Epithelial cell of prostate (primary cell): ENCODE measurements around the gene EBP.

Source experiments
- DNase-seq: peaks from one replicate; pipeline ENCODE4 v3.0.0-alpha.2; 2011; ENCODE audit warnings: low read depth, low spot score
- H3K27ac ChIP-seq: fragments of 450-650 bp; 2 replicates; pipeline ENCODE4 v1.5.1; 2017; ENCODE audit warnings: mild to moderate bottlenecking

EBP gene

DNA sequence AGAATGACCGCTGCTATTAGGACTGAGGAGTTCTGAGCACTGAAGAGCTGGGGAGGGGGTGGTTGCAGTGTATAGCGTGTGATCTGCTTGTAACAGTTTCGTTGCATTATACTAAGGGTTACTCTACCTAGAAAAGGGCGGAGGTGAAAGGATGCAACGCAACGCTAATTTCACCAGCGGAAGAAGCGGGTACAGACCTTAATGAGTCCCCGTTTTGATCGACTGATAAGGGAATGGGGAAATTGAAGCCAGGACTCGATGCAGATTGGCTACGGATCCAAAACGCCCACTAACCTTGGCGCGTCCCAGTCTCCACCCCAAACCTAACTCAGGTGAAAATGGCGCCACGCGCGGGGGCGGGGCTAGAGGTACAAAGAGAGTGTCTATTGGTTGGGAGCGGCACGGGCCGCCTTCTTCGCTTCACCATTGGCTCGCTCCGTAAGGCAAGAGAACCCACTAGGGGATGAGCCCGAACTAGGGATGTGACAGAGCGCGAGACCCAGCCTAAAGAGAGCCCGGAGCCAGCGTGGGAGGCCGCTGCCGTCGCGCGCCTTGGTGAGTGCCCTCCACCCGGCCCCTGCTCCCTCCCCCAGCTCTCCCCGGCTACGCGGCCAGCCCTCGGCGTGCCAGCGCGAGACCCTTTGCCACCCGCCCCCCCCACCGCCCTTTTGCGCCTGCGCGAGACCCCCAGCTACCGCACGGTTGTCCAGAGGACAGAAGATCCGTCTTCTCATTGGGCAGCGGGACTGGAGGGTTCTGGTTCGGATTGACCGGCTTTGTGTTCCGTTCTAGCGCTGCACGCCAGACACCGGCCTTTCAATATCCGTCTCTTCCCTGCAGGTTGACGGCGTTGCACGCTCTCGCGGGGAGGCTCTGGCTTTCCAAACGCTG lies at the start of gene EBP:
Gene EBP (plus strand): TSS at position 456 of the 891 bp plus-strand sequence. CDS start 1,964 bp downstream, outside the sequence.
- H3K27ac ChIP-seq = peak within 1 kb of the TSS; percentile 27
- no peak for DNase-seq

DNA sequence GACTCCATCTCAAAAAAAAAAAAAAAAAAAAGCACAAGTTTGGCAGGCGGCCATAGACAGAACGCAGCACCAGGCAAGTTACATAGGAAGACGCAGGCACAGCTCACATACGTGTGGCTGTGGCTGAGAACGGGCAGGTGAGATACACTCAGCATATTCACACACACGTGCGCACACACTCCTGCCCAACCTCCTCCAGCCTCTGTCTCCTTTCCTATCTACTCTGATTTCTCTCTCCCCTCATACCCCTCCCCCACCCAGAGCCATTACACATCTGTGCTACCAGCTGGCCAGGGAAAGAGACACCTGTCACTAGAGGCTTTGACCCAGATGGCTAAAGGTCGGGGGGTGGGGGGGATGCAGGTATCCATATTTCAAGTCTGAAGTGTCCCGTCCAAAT lies 49.4 kb upstream of the EBP start:
- DNase-seq = no peak
- H3K27ac ChIP-seq = no peak overlapping the region

DNA sequence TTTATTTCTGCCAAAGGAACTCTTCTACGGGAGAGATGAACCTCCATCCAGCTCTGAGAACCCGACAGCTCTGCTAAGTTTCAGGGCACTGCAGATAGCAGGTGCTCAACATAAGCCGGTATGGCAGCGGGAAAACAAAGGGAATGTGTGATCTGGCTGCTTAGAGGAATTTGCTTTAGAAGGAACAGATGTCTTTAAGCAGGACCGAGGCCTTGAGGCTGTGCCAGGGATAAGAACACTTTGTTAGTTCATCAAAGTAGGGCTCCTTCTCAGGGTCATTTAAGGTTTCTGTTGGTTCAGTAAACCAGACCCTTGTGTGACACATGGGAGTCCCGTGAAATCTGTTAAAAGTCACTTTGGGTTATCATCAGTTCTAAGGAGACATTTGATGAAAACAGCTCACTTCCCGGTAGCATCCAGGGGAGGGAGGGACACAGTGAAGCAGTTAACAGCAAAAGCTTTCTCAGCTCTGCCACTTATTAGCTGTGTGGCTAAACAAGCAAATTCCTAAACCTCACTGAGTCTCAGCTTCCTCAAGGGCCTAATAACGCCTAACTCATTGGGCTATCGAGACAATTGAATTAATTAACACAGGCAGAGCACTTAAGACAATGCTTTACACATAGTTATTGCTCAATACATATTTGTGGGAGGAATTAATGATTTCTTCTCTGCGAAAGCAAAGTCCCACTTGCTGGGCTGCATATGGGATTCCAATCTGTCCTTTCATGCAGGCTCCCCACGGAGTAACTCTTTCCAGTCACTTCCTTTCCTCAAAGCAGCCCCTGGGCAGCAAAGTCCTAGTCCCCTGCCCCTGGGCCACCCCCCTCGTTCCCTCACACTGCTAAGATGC lies 48.5 kb upstream of the EBP start:
- DNase-seq = no peak

DNA sequence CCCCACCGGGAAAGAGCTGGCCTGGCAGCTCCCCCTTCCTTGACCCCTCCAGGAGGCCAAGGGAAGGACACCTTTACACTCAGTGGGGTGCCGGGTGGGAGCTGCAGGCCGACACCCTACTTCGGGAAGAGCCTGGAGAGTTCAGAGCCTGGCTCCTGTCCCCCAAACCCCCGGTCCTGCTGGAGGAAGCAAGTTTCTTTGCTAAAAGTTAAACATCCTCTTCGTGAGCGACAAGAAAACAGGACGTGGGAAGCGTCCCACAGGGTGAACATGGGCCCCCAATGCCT lies 48.0 kb upstream of the EBP start:
- H3K27ac ChIP-seq = no peak overlapping the region
- no peak for DNase-seq

More for the DNA sequence above, 48.5 kb upstream of the EBP start:
- H3K27ac ChIP-seq = no peak overlapping the region

DNA sequence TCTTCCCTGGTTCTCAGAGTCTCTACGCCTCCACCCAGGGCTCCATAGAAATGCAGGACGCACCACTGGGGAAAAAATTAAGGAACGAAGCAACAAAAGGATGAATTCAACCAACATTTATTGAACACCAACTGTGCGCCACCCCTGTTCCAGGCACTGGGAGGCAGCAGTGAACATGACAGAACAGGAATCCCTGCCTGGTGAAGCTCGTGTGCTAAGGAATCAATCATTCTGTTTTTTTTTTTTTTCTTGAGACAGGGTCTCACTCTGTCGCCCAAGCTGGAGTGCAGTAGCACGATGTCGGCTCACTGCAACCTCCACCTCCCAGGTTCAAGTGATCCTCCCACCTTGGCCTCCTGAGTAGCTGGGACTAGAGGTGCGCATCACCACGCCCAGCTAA lies 47.5 kb upstream of the EBP start:
- no peak for DNase-seq

DNA sequence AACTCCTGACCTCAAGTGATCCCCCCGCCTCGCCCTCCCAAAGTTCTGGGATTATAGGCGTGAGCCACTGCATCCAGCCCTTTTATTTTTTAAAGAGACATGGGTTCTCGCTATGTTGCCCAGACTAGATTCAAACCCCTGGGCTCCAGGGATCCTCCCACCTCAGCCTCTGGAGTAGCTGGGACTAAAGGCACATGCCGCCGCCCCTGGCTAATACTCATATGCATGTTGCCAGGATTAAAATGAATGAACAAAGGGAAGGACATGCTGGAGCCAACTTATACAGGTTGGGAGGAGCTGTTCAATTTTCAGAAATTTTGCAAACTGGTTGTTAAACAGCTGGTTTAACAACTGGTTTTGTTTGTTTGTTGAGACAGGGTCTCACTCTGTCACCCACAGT lies 47.0 kb upstream of the EBP start:
- H3K27ac ChIP-seq = peak overlapping the region; percentile 69
- no peak for DNase-seq

More for the DNA sequence above, 47.5 kb upstream of the EBP start:
- H3K27ac ChIP-seq = peak overlapping the region; percentile 69

DNA sequence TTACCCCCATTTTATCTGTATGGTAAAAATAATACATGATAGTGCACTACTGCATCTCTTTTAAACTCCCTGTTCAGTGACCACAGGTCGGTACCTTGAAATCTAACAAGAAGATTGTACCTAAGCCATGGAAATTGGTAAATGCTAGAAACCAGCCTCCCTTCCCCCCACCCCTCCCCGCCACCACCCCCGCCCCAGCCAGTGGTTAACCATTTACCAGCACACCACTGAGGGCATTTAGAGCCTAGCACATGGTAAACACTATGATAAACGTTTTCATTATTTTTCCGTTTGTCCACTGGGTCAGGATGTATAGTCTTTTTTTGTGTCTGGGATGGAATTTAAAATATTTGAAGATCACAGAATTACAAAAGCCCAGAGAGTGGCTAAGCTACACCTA lies 46.3 kb upstream of the EBP start:
- H3K27ac ChIP-seq = peak overlapping the region; percentile 69
- DNase-seq = no peak

DNA sequence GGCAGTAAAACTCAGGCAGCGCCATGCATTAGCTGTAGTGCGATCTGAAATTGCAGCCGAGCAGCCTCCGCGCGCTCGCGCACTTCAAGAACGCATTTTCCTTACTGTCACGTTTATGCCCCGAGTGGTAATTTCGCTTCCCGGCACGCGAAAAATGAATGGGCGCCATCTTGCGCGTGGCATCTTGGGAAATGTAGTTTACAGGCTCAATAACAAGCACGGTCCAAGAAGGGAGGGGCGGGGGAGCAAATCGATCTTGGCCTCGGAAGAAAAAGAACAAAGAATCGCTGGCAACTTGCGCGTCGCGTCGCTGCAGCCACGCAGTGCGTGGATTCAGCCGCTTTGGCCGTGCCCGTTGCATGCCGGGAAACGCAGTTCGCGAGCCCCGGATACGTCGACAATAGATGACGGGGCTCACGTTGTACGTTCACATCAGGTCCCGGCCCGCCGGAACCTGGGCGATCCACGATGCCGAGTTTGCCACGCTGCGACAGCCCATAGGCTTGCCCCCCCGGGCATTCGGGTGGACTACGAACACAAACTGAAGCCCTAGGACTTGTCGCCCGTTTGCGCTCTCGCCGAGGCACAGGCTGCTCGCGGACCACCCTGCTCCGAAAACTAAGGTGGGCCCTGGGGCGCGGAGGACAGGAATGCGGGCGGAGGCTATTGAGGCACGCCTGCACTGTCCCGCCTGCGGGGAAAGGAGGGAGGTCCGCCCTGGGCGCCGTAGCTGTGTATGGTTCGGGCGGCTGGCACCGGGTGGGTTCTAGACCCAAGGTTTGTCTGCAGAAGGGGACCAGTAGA lies 45.6 kb upstream of the EBP start, which contains the start of gene FTSJ1:
Gene FTSJ1 (plus strand): TSS at position 426 of the 804 bp plus-strand sequence. CDS start 1,849 bp downstream, outside the sequence.
- DNase-seq = no peak
- H3K27ac ChIP-seq = peak within 1 kb of the TSS; percentile 69

DNA sequence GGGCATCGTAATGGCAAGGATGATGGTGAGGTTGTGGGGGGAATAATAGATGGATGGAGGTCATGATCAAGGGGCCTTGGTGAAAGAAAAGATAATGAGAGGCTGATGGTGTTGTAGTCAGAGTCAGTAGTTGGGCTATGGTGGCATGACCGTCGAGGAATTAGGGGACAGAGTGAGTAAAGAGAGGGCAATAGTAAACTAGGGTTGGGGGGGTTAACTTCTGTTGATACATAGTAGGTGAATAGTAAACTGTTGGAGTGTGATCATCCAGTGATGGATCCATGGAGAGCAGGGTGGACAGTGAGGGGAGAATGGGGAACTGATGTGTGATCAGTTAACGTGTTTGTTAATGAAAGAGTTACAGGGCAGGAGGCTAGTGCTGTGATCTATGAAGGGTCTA lies 44.7 kb upstream of the EBP start:
- DNase-seq = no peak

DNA sequence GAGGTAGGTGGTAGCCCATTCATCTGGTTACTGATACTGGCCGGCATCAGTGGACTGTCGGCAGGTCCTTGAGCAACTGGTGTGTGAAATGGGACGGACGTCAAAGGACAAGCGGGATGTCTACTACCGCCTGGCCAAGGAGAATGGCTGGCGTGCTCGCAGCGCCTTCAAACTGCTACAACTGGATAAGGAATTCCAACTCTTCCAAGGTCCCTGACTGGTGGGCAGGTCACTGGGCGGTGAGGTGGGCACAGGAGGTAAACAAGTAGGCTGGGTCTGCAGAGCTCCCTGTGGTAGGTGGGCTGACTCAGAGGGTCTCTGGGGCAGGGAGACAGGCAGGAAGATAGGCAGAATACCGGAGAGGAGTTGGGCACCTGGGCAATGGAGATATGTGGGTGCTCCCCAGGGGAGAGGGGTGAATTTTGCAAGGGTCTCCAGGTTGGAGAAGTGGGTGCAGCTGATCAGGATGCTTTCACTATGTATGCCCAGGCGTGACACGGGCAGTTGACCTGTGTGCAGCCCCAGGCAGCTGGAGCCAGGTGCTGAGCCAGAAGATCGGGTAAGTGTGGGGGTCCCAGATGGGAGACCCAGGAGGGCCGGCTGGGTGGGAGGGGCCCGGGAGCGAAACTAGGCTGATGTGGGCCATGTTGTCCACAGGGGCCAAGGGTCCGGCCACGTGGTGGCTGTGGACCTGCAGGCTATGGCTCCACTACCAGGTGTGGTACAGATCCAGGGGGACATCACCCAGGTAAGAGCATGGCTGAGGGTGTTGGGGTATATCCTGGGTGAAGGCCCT lies 43.5 kb upstream of the EBP start:
- DNase-seq = no peak
- H3K27ac ChIP-seq = peak overlapping the region; percentile 69

More for the DNA sequence above, 44.7 kb upstream of the EBP start:
- H3K27ac ChIP-seq = peak overlapping the region; percentile 69

DNA sequence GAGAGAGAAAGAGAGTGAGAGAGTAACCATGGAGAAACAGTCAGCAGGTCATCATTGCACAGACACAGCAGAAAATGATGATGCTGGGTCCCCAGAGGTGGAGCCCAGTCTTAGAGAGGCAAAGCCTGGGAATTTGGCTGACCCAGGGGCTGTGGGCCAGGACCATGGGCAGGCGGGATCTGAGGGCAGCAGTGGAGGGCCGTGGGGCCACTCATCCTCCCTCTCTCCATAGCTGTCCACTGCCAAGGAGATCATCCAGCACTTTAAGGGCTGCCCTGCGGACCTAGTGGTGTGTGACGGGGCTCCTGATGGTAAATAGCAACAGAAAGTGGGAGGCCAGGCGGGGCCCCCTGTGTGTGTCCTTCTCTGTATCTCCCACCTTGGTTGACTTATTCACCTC lies 42.8 kb upstream of the EBP start:
- H3K27ac ChIP-seq = peak overlapping the region; percentile 69
- DNase-seq = no peak

DNA sequence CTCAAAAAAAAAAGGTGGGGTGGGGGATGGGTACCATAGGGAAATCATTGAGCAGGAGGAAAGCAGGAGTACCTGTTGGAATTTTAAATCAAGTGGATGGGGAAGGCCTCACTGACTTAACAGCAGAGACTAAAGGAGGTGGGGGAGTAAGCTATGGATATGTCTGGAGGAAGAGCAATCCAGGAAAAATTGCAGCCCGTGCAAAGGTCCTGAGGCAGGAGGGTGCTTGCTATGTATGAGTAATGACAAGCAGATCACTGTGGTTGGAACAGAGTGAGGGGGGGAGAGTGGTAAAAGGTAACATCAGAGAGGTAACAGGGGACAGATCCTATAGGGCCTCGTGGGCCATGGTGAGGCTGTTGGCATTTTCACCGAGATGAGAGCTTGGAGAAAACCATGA lies 41.5 kb upstream of the EBP start:
- DNase-seq = no peak
- peak overlapping the region; percentile 17 for H3K27ac ChIP-seq

DNA sequence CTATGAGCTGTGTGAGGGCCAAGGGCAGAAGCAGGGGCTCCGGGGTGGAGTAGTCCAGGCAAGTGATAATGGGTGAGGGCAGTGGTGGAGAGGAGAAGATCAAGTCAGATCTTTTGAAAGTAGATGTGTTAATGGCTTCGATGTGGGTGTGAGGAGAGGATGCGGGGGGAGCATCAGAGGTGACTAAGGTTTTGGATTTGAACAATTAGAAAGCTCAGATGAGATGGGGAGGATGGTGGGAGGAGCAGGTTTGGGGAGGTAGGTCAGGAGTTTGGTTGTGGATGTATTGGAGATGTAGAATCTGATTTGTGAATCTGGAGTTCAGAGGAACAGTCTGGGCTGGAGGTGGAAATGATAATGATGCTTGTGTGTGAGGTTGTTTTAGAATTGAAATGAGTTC lies 41.0 kb upstream of the EBP start:
- no peak for DNase-seq
- H3K27ac ChIP-seq = peak overlapping the region; percentile 17

DNA sequence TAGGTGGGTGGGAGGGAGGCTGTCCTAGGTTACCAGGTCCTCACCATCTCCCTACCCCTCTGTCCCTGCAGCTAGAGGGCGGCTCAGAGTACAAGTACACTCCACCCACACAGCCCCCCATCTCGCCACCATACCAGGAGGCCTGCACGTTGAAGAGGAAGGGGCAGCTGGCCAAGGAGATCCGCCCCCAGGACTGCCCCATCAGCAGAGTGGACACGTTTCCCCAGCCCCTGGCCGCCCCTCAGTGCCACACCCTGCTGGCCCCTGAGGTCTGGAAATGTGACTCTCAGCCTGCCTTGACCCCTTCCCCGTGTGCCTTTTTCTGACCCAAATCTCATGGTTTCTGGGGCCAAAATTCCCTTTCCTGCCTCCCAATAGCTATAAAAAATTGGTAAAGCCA lies 39.1 kb upstream of the EBP start:
- peak overlapping the region; percentile 98 for H3K27ac ChIP-seq
- no peak for DNase-seq

DNA sequence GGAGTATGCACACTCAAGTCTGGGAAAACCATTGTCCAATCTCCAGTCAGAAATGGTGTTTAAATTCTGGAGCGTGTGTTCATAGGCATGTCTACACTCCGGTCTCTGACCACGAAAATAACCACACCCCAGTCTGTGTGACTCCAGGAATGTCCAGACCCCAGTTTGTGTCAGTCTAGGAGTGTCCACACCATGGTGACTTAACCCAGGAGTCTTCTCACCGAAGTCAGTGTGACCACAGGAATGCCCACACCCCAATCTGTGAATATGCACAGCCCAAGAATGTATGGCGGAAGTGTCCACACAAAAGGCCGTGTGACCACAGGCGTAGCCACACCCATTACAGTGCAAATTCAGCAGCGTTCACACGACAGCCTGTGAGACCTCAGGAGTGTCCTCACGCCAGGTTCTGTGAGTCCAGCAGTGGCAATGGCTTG lies 34.2 kb upstream of the EBP start:
- peak; percentile 99 for DNase-seq
- peak overlapping the region; percentile 98 for H3K27ac ChIP-seq

DNA sequence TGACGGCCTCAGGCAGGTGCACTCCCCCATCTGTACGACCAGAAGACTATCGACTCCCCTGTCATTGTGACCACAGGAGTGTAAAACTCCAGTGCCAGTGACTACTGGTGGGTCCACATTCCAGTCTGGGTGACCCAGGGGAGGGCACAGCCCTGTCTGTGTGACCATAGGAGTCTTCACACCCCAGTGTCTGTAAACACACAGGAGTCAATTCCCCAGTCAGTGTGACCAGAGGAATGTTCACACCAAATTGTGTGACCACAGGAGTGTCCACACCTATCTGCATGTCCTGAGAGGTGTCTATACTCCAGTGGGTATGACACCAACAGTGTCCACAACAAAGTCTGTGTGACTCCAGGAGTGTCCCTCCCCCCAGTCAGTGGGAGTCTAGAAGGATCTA lies 33.6 kb upstream of the EBP start:
- no peak for DNase-seq
- peak overlapping the region; percentile 98 for H3K27ac ChIP-seq

DNA sequence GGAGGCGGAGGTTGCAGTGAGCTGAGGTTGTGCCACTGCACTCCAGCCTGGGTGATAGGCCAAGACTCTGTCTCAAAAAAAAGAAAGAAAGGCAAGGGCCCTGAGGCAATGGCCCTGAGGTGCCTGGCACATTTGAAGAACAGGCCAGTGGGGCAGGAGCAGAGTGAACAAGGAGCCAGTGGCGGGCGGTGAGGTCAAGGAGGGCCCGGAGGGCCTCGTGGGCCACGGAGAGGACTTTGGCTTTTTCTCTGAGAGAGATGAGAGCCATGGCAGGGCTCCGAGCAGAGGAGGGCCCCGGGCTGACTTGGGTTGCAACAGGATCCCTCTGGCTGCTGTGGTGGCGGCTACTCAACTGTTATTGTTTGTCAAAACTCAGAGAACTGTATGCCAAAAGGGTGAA lies 32.3 kb upstream of the EBP start:
- no peak for DNase-seq
- H3K27ac ChIP-seq = peak overlapping the region; percentile 98

DNA sequence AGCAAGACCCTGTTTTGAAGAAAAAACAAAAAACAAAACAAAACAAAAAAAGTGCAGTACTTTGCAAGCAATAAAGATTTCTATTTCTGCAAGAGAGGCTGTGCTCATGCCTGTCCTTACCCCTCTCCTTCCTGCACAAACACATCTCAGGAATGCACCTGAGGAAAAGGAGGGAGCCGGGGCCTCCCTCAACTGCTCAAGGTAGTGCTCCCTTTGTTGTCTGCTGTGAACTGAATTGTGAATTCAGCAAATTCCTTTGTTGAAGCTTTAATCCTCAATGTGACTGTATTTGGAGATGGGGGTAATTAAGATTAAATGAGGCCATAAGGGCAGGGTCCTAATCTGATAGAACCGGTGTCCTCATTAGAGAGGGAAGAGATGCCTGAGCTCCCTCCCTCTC lies 31.7 kb upstream of the EBP start:
- peak overlapping the region; percentile 98 for H3K27ac ChIP-seq
- DNase-seq = no peak

DNA sequence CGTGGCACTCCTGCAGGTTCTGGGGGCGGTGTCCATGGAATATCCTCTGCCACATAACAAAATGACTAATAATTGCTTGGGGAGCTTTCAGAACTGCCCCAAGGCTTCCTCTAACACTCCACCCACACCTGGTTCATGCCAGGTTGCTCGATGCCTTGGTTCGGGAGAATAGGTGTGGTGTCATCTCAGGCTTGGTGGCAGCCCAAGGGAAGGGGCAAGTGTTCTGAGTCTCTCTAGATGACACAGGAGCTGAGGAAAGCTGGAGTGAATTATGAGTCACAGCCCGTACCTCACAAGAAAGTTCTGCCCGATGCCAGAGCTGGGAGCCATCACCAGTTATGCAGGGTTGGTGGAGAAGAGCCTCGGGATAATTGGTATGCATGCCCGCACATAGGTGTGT lies 30.9 kb upstream of the EBP start:
- peak overlapping the region; percentile 98 for H3K27ac ChIP-seq
- no peak for DNase-seq

DNA sequence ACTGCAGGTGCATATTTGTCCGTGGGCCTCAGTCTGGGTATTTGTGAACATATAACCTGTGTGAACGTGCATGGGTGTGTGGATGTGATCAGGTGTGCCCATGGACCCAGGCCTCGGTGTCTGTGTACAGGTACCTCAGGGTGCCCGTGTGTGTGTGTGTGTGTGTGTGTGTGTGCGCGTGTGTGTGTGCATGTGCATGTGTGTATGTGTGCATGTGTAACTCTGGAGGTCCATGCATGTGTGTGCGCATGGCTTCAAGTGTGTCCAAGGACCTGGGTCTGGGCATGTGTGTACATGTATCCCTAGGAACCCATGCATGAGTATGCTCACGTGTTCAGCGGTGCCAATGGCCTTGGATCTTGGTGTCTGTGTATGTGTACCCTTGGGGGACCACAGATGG lies 29.8 kb upstream of the EBP start:
- DNase-seq = no peak
- H3K27ac ChIP-seq = peak overlapping the region; percentile 98
